Lung (tissue), 12 donors: ENCODE measurements around the gene MYL12B. TPM values are rescaled to one million over a fixed set of nuclear protein-coding genes. Genes with fewer than 3 reads are reported as not detected.
A peak's percentile ranks its signal among the peaks of the same experiment; 100 is the strongest.

Source experiments
- ATAC-seq: fragments of 200-7000 bp; cut with Tn5 transposase; one replicate; pipeline ENCODE4 v1.9.1; 2020; ENCODE audit warnings: moderate number of reproducible peaks; ENCODE audit not compliant: insufficient read depth, low FRiP score
- DNase-seq, 3 donors: peaks; one replicate each; pipeline ENCODE4 v3.0.0-alpha.2; 2013 to 2017
- H3K27ac ChIP-seq, 2 donors: one replicate each; pipeline ENCODE4 v1.5.1; 2013; ENCODE audit warnings: mild to moderate bottlenecking in 2 of 2, moderate library complexity in 2 of 2, control low read depth in 1 of 2, inconsistent platforms in 1 of 2, low read depth in 1 of 2, low read length in 1 of 2
- H3K27me3 ChIP-seq, 3 donors: one replicate each; pipeline ENCODE4 v1.5.1; 2013; ENCODE audit warnings: low read length in 2 of 3; ENCODE audit not compliant: control insufficient read depth in 3 of 3, insufficient read depth in 3 of 3
- H3K36me3 ChIP-seq, 4 donors: one replicate each; pipeline ENCODE4 v1.5.1; 2013; ENCODE audit warnings: low read length in 4 of 4, mild to moderate bottlenecking in 1 of 4, moderate library complexity in 1 of 4; ENCODE audit not compliant: control insufficient read depth in 4 of 4, insufficient read depth in 4 of 4
- H3K4me1 ChIP-seq, 5 donors: one replicate each; pipeline ENCODE4 v1.5.1; 2013; ENCODE audit warnings: low read length in 5 of 5, mild to moderate bottlenecking in 2 of 5, moderate library complexity in 1 of 5; ENCODE audit not compliant: control insufficient read depth in 5 of 5, insufficient read depth in 5 of 5
- H3K4me3 ChIP-seq: one replicate; pipeline ENCODE4 v1.5.1; 2013; ENCODE audit warnings: mild to moderate bottlenecking, control low read depth, moderate library complexity
- H3K9ac ChIP-seq, 2 donors: one replicate each; pipeline ENCODE4 v1.5.1; 2013; ENCODE audit warnings: low read length in 2 of 2, control low read depth in 1 of 2; ENCODE audit not compliant: insufficient read depth in 1 of 2
- H3K9me3 ChIP-seq, 4 donors: one replicate each; pipeline ENCODE4 v1.5.1; 2013; ENCODE audit warnings: low read length in 3 of 4, mild to moderate bottlenecking in 1 of 4, moderate library complexity in 1 of 4; ENCODE audit not compliant: control insufficient read depth in 4 of 4, insufficient read depth in 3 of 4
- WGBS, 2 donors: extraction: QIAGEN DNeasy Blood & Tissue Kit; methylation state at CpG; one replicate each; pipeline ENCODE4 v1.1.7; 2013; 5-methylcytosine and 5-hydroxymethylcytosine counted together
- polyA plus RNA-seq, 2 donors: library from polyadenylated mRNA; stranded (reverse); fragments of 200-250 nt; gene quantifications; one replicate each; pipeline ENCODE4 v1.2.1, GENCODE V29; 2013
- total RNA-seq, 2 donors: library from RNA; depleted of rRNA in 1 of 2; stranded (reverse); fragments of >200 nt in 1 of 2; gene quantifications; one replicate each; pipeline ENCODE4 v1.2.1, GENCODE V29; 2014 to 2021
- TF ChIP-seq, protein P1 (sequence below): IDR thresholded peaks from 2 replicates; pipeline ENCODE4 v1.5.1; 2012; ENCODE audit warnings: mild to moderate bottlenecking; ENCODE audit errors: control extremely low read depth, extremely low read depth
- donor health status: control.
- donor health status: control.
- donor health status: Bipolar disorder and iron deficiency.
- donor health status: healthy.
- donor health status: DM: yes; HTN: yes; CAD: no.

MYL12B gene
- total and polyA plus RNA-seq, 4 donors: 249 to 1,047 (median 418) TPM

DNA sequence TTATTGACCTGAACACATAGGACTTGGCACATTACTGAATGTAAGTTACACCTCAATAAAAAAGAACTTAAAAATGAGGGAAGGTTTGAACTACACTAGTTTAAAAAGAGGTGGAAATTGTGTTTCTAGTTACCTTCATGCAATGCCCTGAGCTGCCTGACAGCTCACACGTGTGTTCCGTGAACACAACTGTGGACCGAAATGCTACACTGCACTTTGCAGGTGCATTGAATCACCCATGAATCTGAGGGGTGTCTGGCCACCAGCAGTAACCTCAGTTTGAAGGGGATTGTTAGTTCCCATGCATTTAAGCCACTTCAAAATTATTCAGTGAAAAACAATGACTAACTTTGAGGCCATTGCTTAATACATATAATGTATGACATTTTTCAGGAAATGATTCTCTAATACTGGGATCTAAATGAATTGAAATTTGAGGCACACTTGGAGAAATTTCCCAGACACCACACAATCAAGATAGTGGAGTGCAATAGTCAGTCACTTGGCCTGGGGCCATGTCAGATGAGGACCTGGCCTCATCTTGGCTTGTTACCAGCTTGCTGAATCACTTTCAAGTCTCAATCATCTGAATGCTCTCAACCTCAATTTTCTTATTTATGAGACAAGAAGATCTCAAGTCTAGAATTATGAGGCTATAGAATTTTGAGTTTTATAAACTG, 59.3 kb downstream of the MYL12B start:
- H3K4me1 ChIP-seq: peaks cover 0 to 4% (median 0%) of the 10 kb centered on the region in 5 donors
- DNase-seq (peak; percentile 26 to 64 (median 41)), ATAC-seq (peak; percentile 27)
- TF ChIP-seq, protein P1, sequence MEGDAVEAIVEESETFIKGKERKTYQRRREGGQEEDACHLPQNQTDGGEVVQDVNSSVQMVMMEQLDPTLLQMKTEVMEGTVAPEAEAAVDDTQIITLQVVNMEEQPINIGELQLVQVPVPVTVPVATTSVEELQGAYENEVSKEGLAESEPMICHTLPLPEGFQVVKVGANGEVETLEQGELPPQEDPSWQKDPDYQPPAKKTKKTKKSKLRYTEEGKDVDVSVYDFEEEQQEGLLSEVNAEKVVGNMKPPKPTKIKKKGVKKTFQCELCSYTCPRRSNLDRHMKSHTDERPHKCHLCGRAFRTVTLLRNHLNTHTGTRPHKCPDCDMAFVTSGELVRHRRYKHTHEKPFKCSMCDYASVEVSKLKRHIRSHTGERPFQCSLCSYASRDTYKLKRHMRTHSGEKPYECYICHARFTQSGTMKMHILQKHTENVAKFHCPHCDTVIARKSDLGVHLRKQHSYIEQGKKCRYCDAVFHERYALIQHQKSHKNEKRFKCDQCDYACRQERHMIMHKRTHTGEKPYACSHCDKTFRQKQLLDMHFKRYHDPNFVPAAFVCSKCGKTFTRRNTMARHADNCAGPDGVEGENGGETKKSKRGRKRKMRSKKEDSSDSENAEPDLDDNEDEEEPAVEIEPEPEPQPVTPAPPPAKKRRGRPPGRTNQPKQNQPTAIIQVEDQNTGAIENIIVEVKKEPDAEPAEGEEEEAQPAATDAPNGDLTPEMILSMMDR: no peak
- H3K36me3 ChIP-seq: no peaks in the 10 kb centered on the region
- no peak overlapping the region for H3K4me3 ChIP-seq
- no peak overlapping the region for H3K9ac ChIP-seq
- H3K27me3 ChIP-seq: no peaks in the 10 kb centered on the region
- H3K27ac ChIP-seq: no peak overlapping the region
- H3K9me3 ChIP-seq: no peaks in the 10 kb centered on the region
- 96 to 99% methylated on average over 3 of the region's 3 CpGs for WGBS, 2 donors

DNA sequence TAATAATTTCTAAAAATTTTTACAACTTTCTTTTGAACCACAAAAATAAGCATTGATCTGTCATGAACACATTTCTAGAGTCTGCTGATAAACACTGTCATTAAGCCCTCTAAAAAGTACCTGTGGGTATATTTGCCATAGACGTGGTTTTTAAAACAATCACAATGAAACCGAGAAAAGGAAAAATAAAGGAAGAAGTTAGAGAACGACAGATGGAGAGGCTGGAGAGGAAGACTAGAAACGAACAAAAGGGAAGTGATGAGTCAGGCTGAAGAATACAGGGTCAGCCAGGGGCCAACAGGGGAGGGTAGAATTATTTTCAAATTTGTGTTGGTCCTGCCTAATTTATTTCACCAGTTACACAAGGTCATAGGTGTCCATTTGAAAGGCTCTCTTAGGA, 62.0 kb downstream of the MYL12B start:
- no peak for ATAC-seq
- 10 to 45% methylated on average over 4 of the region's 4 CpGs for WGBS, 2 donors
- H3K27me3 ChIP-seq: no peaks in the 10 kb centered on the region

More for the DNA sequence above, 62.0 kb downstream of the MYL12B start:
- H3K4me3 ChIP-seq: no peak overlapping the region
- H3K36me3 ChIP-seq: no peaks in the 10 kb centered on the region
- no peak for DNase-seq
- TF ChIP-seq, protein P1: no peak
- no peak overlapping the region for H3K27ac ChIP-seq
- no peak overlapping the region for H3K9ac ChIP-seq
- H3K4me1 ChIP-seq: peaks cover 0 to 4% (median 0%) of the 10 kb centered on the region in 5 donors
- H3K9me3 ChIP-seq: no peaks in the 10 kb centered on the region

Other genes starting within 250 kb of the MYL12B start
- 10 to 100 TPM; 42.7 to 46.3 TPM for gene LPIN2, start 249.0 kb upstream of the MYL12B start, total RNA-seq
- gene LPIN2, start 249.0 kb upstream of the MYL12B start, polyA plus RNA-seq: 10 to 100 TPM; 11.2 to 22.3 TPM
- gene MYOM1, start 42.2 kb upstream of the MYL12B start, total RNA-seq: 1 to 10 TPM; 1.7 to 4.6 TPM
- under 1 TPM; 0.61 to 0.85 TPM for gene MYOM1, start 42.2 kb upstream of the MYL12B start, polyA plus RNA-seq
- gene MYL12A, start 14.3 kb upstream of the MYL12B start, total RNA-seq: 100 to 1,000 TPM; 321 to 403 TPM
- 100 to 1,000 TPM; 578 to 796 TPM for gene MYL12A, start 14.3 kb upstream of the MYL12B start, polyA plus RNA-seq
- gene TGIF1, start 188.0 kb downstream of the MYL12B start, total RNA-seq: 10 to 100 TPM; 51.6 to 65.3 TPM
- 10 to 100 TPM; 49.1 to 74.5 TPM for gene TGIF1, start 188.0 kb downstream of the MYL12B start, polyA plus RNA-seq